Neural cell (in vitro differentiated cells): Measurements from ENCODE around the gene NDUFS2.

ENCODE experiments used
- CTCF ChIP-seq: fragments of 450-650 bp; IDR thresholded peaks from 2 replicates; pipeline ENCODE4 v1.5.1; 2014; ENCODE audit warnings: antibody characterized with exemption, mild to moderate bottlenecking, moderate library complexity; ENCODE audit not compliant: poor library complexity, severe bottlenecking
- EP300 ChIP-seq: fragments of 450-650 bp; conservative IDR thresholded peaks from 2 replicates; pipeline ENCODE4 v1.6.1; 2014; ENCODE audit warnings: antibody characterized with exemption, mild to moderate bottlenecking, moderate library complexity; ENCODE audit not compliant: poor library complexity, severe bottlenecking
- EZH2 ChIP-seq: fragments of 200-600, 300-800 bp; shearing (Covaris generic), sonication (generic); IDR thresholded peaks from 2 replicates; pipeline ENCODE4 v1.6.1; 2014; ENCODE audit warnings: antibody characterized with exemption, low read length, borderline replicate concordance, mild to moderate bottlenecking; ENCODE audit not compliant: insufficient read depth, poor library complexity, severe bottlenecking
- MXI1 ChIP-seq: fragments of 450-650 bp; conservative IDR thresholded peaks from 2 replicates; pipeline ENCODE4 v1.6.1; 2014; ENCODE audit warnings: antibody characterized with exemption, mild to moderate bottlenecking; ENCODE audit not compliant: poor library complexity, severe bottlenecking
- POLR2AphosphoS5 ChIP-seq: IDR thresholded peaks from 2 replicates; pipeline ENCODE4 v1.6.1; 2012
- RAD21 ChIP-seq: fragments of 450-650 bp; conservative IDR thresholded peaks from 2 replicates; pipeline ENCODE4 v1.6.1; 2014; ENCODE audit warnings: antibody characterized with exemption, mild to moderate bottlenecking, moderate library complexity
- REST ChIP-seq: IDR thresholded peaks from 2 replicates; pipeline ENCODE4 v1.6.1; 2012; ENCODE audit warnings: borderline replicate concordance
- SMC3 ChIP-seq: fragments of 450-650 bp; conservative IDR thresholded peaks from 2 replicates; pipeline ENCODE4 v1.6.1; 2014; ENCODE audit warnings: antibody characterized with exemption, mild to moderate bottlenecking, moderate library complexity; ENCODE audit not compliant: poor library complexity

DNA sequence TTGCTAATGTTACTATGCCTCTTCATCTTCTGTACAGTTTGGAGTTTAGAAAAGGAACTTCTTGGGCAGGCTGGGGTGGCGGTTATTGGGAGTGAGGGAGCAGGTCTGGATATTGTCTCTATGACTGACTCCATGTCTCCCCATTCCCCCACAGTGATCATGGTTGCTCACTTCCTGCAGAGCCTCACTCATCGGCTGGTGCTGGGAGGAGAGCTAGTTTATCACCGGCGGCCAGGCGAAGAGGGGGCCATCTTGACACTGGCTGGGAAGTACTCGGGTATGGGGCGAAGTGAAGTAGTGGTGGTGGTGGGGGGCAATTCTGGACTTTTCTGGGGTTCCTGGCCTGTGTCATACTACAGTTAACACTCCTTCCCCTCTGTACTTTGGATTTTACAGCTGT lies 25.9 kb downstream of the NDUFS2 start:
- TF ChIP-seq REST: no peak
- no peak for TF ChIP-seq RAD21
- no peak for TF ChIP-seq CTCF
- no peak for TF ChIP-seq EP300
- no peak for TF ChIP-seq EZH2
- TF ChIP-seq MXI1: no peak
- no peak for TF ChIP-seq POLR2AphosphoS5
- TF ChIP-seq SMC3: no peak
